ENCODE measurements around the gene PXMP4. TPM values are rescaled to one million over a fixed set of nuclear protein-coding genes. Genes with fewer than 3 reads are reported as not detected.

The PXMP4 gene
- total RNA-seq, 1 donor from 2014 or later, result 11.7 TPM

GRCh38 chr20:33674294-33675135 is 45.6 kb downstream of the PXMP4 start, which contains the start of gene NECAB3:
Gene NECAB3 (minus strand): TSS chr20:33674428. CDS start chr20:33674352, 76 bp downstream.
- DNase-seq (peak; percentile 92), ATAC-seq (ENCODE audit: poor library complexity) (peak; percentile 88)
- intact Hi-C loops (cut with DNase I), result no loop called here

DNA sequence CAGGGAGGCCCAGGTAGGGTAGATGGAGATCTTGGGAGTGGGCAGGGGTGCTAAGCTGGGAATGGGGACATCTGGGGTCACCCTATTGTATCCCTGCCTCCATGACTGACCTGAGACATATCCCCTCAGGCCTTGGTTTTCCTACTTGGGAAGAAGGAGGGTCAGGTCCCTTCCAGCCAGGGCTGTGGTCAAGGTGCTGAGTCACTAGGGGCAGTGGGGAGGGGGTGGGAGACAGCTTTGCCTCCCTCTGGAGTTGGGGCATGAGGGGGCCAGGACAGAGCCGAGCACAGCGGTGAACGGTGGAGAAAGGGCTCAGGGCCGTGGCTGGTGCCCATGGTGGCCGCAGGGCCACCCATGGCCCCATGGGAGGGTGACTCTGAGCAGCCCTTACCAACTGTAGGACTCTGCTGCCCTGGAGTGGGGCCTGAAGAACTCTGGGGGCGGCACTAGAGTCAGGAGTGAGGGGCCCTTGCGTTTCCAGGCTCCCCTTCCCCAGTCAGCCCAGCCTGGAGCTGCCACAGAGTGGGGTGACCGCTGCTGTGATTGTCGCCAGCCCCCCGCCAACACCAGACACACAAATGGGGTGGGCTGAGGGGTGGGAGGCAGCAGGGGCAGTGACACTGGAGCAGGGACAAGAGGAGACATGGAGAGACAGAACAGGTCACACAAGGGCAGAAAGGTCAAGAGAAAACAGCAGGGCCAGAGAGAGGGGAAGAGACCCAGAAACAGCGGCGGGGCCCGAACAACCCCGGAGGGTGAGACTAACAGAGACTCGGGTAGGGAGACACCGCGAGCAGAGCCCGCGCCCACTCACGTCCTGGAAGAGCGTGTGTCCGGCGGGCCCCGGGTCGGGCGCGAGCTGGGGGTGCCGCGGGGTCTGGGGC is 46.5 kb downstream of the PXMP4 start:
- intact Hi-C loops (cut with DNase I), result no loop called here
- DNase-seq (no peak), ATAC-seq (ENCODE audit: poor library complexity) (no peak)

GRCh38 chr20:33673114-33673409 is 47.0 kb downstream of the PXMP4 start:
- ATAC-seq (ENCODE audit: poor library complexity) (no peak), DNase-seq (no peak)
- intact Hi-C loops (cut with DNase I), result no loop called here

DNA sequence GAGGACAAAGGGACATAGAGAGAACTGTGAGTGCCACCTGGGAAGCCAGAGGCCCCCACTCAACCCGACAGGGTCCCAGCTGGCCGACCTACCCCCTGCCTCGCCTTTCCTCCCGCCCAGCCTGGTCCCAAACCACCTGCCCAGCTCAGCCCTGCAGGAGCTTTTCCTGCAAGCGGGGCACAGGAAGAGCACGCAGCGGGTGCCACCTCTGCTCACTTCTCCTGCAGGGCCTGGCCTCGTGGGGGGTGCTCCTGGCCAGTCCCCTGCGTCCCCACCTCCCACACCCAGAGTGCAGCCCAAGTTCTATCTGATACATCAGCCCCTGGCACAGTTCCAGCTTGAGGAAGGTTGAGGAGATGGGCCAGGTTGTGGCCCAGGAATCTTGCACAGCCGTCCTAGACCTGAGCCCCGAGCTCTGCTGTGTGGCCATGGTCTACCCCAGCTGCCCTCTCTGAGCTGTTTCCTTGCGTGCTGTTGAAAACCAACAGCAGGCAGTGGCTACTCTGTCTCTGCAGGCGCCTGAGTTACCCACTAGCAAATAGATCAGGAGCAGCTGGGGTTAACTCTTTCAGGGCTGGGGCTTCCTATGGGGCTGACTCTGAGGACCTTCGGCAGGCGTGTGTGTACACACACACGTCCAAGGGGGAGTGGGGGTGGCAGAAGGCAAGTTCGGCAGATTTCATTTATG is 47.5 kb downstream of the PXMP4 start:
- intact Hi-C loops (cut with DNase I), result no loop called here
- no peak for DNase-seq

GRCh38 chr20:33671573-33672288 is 48.4 kb downstream of the PXMP4 start:
- ATAC-seq (ENCODE audit: poor library complexity) (no peak), DNase-seq (no peak)
- intact Hi-C loops (cut with DNase I), result no loop called here

More for the DNA sequence above, 47.5 kb downstream of the PXMP4 start:
- no peak for ATAC-seq (ENCODE audit: poor library complexity)

DNA sequence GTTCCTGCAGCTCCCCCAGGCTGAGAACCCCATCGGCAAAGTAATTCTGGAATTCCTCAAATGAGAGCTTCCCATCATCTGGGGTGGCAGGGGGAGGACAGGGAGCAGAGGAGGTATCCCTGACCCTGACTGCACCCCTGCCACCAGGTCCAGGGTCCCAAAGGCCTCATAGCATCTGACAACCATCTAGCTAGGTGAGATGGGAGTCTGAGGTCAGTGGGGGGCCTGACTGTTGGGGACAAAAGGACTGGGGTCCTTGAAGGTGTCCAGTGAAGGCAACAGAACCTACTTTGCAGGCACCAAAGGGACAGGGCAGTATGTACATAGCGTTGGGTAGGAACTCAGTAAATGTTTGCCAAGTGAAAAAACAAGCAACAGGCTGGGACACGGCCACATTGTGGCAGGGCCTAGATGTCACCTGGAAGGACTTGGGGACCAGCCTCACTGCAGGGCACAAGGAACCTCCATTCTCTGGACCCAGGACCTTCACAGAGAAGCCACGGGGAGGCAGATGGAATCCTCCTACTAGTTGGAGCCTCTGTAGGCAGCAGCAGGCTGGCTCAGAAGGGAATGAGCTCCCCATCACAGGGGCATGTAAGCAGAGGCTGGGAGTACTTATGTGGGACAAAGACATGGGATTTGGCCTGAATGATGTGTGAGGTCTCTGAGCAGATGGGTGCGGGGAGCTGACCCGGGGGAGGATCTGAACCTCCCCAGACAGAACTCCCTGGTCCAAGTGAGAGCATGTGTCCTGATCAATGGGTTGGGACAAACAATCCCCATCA is 49.2 kb downstream of the PXMP4 start:
- DNase-seq, result no peak
- ATAC-seq (ENCODE audit: poor library complexity), result no peak
- intact Hi-C loops (cut with DNase I), result no loop called here

- ATAC-seq (ENCODE audit: poor library complexity) (no peak), DNase-seq (no peak)
- intact Hi-C loops (cut with DNase I), result no loop called here
Observed at GRCh38 chr20:33669873-33670640, 50.1 kb downstream of the PXMP4 start.

GRCh38 chr20:33669224-33669623 is 50.9 kb downstream of the PXMP4 start:
- intact Hi-C loops (cut with DNase I), result no loop called here
- ATAC-seq (ENCODE audit: poor library complexity) (no peak), DNase-seq (no peak)

DNA sequence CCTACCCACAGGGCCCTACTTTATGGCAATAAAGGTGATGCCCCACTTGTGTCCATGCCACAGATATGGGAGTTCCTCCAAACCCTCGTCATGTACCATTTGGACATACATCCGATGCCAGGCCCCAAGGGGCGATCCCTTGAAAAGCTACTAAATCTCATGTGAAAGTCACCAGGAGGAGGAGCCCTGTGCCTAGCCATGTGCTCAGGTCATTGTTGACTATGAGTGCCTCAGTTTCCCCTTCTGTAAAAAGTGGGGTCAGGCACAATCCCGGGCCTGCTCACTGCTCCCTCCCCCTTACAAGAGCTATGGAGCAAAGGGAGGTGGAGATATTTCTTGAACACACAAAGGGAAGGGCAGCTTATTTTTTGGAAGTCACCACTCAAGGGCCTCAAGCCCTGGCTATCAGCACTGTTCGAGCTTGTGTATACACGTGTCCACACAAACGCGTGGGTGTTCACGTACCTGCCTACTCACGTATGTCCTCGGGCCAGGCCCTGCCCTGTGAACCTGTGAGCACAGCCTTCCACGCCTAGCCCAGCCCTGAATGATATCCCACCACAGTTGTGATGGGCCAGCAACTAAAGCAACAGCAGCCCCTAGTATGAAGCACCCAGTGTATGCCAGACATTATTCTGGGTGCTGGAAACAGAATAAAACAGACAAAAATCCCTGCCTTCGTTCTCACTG is 51.5 kb downstream of the PXMP4 start:
- ATAC-seq (ENCODE audit: poor library complexity) (no peak), DNase-seq (no peak)
- intact Hi-C loops (cut with DNase I), result no loop called here

DNA sequence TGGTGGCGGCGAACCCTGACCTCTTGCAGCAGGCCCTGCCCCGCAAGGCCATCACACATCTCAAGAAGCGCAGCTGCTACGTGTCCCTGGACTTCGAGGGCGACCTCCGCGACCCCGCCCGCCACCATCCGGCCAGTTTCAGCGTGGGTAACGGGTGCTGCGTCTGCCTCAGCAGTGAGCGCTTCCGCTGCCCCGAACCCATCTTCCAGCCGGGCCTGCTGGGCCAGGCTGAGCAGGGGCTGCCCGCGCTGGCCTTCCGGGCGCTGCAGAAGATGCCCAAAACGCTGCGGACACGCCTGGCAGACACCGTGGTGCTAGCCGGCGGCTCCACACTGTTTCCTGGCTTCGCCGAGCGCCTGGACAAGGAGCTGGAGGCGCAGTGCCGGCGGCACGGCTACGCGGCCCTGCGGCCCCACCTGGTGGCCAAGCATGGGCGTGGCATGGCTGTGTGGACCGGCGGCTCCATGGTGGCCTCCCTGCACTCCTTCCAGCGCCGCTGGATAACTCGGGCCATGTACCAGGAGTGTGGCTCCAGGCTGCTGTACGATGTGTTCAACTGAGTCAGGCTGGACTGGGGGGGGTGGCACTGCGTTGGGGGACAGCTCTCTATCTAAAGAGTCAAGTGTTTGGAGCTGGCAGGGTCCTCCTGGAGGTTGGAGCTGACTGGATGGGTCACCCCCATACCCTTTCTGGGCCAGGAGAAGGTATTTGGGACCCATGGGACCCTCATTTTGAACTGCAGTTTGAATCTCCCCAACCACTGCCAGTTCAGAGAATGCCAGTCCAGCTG is 52.2 kb downstream of the PXMP4 start:
- DNase-seq (peak; percentile 89), ATAC-seq (ENCODE audit: poor library complexity) (peak; percentile 63)
- intact Hi-C loops (cut with DNase I), result no loop called here

DNA sequence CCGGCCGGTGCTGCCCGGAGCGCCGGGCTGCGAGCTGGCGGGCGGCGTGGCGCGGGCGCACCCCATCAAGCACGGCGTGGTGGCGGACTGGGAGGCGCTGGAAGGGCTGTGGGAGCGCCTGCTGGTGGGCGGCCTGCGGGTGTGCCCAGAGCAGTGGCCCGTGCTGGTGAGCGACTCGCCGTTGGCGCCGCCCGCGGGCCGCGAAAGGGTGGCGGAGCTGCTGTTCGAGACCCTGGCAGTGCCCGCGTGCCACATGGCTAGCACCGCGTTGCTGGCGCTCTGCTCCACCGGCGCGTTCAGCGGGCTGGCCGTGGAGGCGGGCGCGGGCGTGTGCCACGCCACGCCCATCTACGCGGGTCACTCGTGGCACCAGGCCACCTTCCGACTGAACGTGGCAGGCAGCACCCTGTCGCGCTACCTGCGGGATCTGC is 52.9 kb downstream of the PXMP4 start:
- intact Hi-C loops (cut with DNase I), result no loop called here
- ATAC-seq (ENCODE audit: poor library complexity) (peak; percentile 21), DNase-seq (peak; percentile 72)

DNA sequence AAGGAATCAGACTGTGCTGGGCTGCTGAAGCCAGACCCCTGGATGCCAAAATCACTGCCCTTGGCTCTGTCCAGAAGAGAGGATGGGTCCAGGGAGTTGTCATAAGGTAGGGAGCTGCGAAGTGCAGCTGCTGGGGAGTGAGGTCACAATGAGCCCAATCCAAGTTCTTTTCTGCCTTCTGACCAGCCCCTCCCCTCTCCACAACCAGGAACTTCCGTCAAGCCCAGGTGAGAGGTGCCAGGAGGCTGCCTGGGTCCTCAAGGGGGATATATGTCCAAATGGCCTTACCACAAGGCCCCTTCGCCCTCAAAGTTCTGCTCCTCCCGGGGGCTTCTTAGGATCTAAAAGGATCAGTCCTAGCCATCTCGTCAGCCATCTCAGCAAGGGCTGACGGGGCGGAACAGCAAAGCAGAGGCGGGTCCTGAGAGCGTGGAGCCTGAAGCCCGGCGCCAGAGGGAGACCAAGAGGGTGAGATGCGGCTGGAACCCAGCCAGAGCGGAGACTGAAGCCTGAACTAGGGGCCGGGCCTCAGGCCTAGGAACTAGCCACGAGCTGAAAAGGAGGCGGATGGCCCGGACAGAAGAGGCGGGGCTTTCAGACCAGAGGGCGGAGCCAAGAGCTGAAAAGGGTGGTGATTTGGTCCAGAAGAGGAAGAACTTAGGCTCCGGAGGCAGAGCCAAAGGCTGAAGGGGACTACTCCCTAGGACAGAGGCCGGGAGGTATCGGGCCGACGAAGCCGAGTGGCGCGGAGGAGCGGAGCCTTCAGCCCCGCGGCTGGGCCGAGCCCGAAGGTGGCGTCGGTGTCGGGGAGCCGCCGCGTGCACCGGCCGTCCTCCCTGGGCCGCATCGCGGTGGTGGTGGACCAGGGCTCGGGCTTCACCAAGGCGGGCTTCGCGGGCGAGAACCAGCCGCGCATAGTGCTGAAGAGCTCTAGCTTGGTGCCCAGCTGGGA is 53.5 kb downstream of the PXMP4 start, which contains the start of gene ACTL10:
Gene ACTL10, plus strand, starts transcription at position 651 of the 952 bp plus-strand sequence. CDS start 555 bp downstream, outside the sequence.
- peak; percentile 75 for ATAC-seq (ENCODE audit: poor library complexity)

GRCh38 chr20:33664762-33665144 is 55.4 kb downstream of the PXMP4 start:
- ATAC-seq (ENCODE audit: poor library complexity) (no peak), DNase-seq (no peak)
- intact Hi-C loops (cut with DNase I), result no loop called here

More for the DNA sequence above, 53.5 kb downstream of the PXMP4 start, which contains the start of gene ACTL10:
- peak; percentile 99 for DNase-seq
- intact Hi-C loops (cut with DNase I), result no loop called here

DNA sequence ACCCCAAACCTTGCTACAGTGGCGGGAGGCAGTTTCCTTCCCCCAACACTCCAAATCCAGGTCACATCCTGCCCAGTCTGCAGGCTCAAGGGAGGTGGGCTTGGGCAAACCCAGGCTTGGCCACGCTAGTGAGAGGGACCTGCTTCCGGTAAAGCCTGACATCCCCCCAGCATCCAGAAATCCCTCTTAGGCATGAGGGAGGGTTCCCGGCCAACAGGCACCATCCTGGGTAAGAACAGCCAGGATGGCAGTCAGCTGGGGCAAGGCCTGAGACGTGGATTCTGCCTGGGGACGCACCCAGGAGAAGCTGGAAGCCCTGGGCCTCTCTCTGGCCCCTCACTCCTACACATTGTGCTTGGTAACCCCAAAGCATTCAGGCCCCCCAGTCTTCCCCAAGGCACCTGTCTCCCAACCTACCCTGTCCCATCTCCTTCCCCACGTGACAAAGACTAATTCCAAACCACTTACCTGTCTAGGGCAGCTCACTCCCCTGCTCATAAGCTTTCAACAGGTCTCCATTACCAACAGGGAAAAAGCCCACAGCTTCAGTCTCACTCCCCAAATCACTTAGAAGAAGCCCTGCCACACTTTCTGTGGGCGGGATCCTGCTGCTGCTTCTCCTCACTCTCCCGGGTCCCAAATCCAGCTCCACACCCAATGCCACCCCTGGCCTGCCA is 55.9 kb downstream of the PXMP4 start:
- ATAC-seq (ENCODE audit: poor library complexity), result no peak
- intact Hi-C loops (cut with DNase I), result no loop called here
- no peak for DNase-seq

Measured in Right ventricle myocardium superior (tissue), 1 donor.